ENCODE data around the gene NUTM1. TPM values are rescaled to one million over a fixed set of nuclear protein-coding genes. Genes with fewer than 3 reads are reported as not detected.

The NUTM1 gene
- polyA plus RNA-seq, 1 experiment = not detected

GRCh38 chr15:34324933-34325332 lies 18.2 kb upstream of the NUTM1 start:
- no peak overlapping the region for H3K27ac ChIP-seq (ENCODE audit: low read depth, low read length)
- no peak for TF ChIP-seq CTCF (IDR thresholded peaks at IDR 0.05; ENCODE audit: low read depth, low read length)
- no peak for DNase-seq (ENCODE audit: low read depth, low spot score)
- POLR2A ChIA-PET = no interaction called here
- CTCF ChIA-PET = no interaction called here
- H3K27me3 ChIP-seq (ENCODE audit: control insufficient read depth, insufficient read depth, low read length) = no peaks in the 10 kb centered on the region
- no peaks in the 10 kb centered on the region for H3K9me3 ChIP-seq (ENCODE audit: control insufficient read depth, insufficient read depth, low read length)
- no peak overlapping the region for H3K4me3 ChIP-seq (ENCODE audit: low read depth, low read length)

- ChIA-PET POLR2A (no interaction called here), CTCF (no interaction called here)
- DNase-seq (ENCODE audit: low read depth, low spot score) = no peak
Measured at GRCh38 chr15:34325368-34325767, 17.7 kb upstream of the NUTM1 start.

GRCh38 chr15:34327906-34328305 lies 15.2 kb upstream of the NUTM1 start:
- DNase-seq (ENCODE audit: low read depth, low spot score) = no peak
- Histone ChIP-seq H3K27ac (ENCODE audit: low read depth, low read length) (no peak overlapping the region), H3K9me3 (ENCODE audit: control insufficient read depth, insufficient read depth, low read length) (no peaks in the 10 kb centered on the region), H3K27me3 (ENCODE audit: control insufficient read depth, insufficient read depth, low read length) (no peaks in the 10 kb centered on the region), H3K4me3 (ENCODE audit: low read depth, low read length) (no peak overlapping the region)
- ChIA-PET POLR2A (no interaction called here), CTCF (interaction anchor here (0.7 to 4.0 kb wide), 4 partner anchors 10 to 260 kb away, joined by 3 to 18 read pairs (median 3); partner anchors contain the start of genes NOP10 and NUTM1)
- no peak for TF ChIP-seq CTCF (IDR thresholded peaks at IDR 0.05; ENCODE audit: low read depth, low read length)

More at GRCh38 chr15:34325368-34325767, 17.7 kb upstream of the NUTM1 start:
- Histone ChIP-seq H3K9me3 (ENCODE audit: control insufficient read depth, insufficient read depth, low read length) (no peaks in the 10 kb centered on the region), H3K27me3 (ENCODE audit: control insufficient read depth, insufficient read depth, low read length) (no peaks in the 10 kb centered on the region), H3K27ac (ENCODE audit: low read depth, low read length) (no peak overlapping the region), H3K4me3 (ENCODE audit: low read depth, low read length) (no peak overlapping the region)
- TF ChIP-seq CTCF (IDR thresholded peaks at IDR 0.05; ENCODE audit: low read depth, low read length) = no peak

GRCh38 chr15:34329006-34329405 lies 14.1 kb upstream of the NUTM1 start:
- no peak for DNase-seq (ENCODE audit: low read depth, low spot score)
- Histone ChIP-seq H3K4me3 (ENCODE audit: low read depth, low read length) (no peak overlapping the region), H3K27ac (ENCODE audit: low read depth, low read length) (no peak overlapping the region), H3K27me3 (ENCODE audit: control insufficient read depth, insufficient read depth, low read length) (no peaks in the 10 kb centered on the region), H3K9me3 (ENCODE audit: control insufficient read depth, insufficient read depth, low read length) (no peaks in the 10 kb centered on the region)
- CTCF ChIA-PET = interaction anchor here (0.5 to 4.0 kb wide), 3 partner anchors 14 to 327 kb away, joined by 3 to 18 read pairs (median 4); partner anchors contain the start of genes NOP10 and NUTM1
- POLR2A ChIA-PET = interaction anchor here (1.2 kb wide), 1 partner anchor 10 kb away, joined by 3 read pairs; no protein-coding TSS in a partner anchor
- TF ChIP-seq CTCF (IDR thresholded peaks at IDR 0.05; ENCODE audit: low read depth, low read length) = no peak

- DNase-seq (ENCODE audit: low read depth, low spot score) = no peak
- Histone ChIP-seq H3K27ac (ENCODE audit: low read depth, low read length) (no peak overlapping the region), H3K27me3 (ENCODE audit: control insufficient read depth, insufficient read depth, low read length) (no peaks in the 10 kb centered on the region), H3K9me3 (ENCODE audit: control insufficient read depth, insufficient read depth, low read length) (no peaks in the 10 kb centered on the region), H3K4me3 (ENCODE audit: low read depth, low read length) (no peak overlapping the region)
- ChIA-PET CTCF (interaction anchor here (1.0 to 4.0 kb wide), 4 partner anchors 13 to 639 kb away, joined by 3 to 18 read pairs (median 4); partner anchors contain the start of genes AQR, NOP10 and NUTM1), POLR2A (interaction anchor here (1.2 kb wide), 1 partner anchor 11 kb away, joined by 3 read pairs; no protein-coding TSS in a partner anchor)
- no peak for TF ChIP-seq CTCF (IDR thresholded peaks at IDR 0.05; ENCODE audit: low read depth, low read length)
Measured at GRCh38 chr15:34330279-34330678, 12.8 kb upstream of the NUTM1 start.
